Measurements from ENCODE around the gene FAM131B. TPM values are rescaled to one million over a fixed set of nuclear protein-coding genes. Genes with fewer than 3 reads are reported as not detected.

Gene FAM131B
- total and polyA plus RNA-seq, 2 of the 13 experiments (the other 11 are each of a cell fraction or from before 2014, with no cell fraction given) = 0.07 TPM; not detected in 1

GRCh38 chr7:143396182-143396581 is 33.7 kb upstream of the FAM131B start (continued):
- TF ChIP-seq ZBTB33 (CRISPR knock-in tag; IDR thresholded peaks at IDR 0.05) (peak; percentile 63), LBX2 (CRISPR knock-in tag; IDR thresholded peaks at IDR 0.05; ENCODE audit: borderline replicate concordance) (no peak), HIVEP1 (CRISPR knock-in tag; IDR thresholded peaks at IDR 0.05) (no peak), HNF4A (CRISPR knock-in tag; IDR thresholded peaks at IDR 0.05) (peak; percentile 68), ZNF619 (CRISPR knock-in tag; IDR thresholded peaks at IDR 0.05) (0 out of 2 replicates have a peak, but pooled peaks have one; percentile 28), ZSCAN31 (CRISPR knock-in tag; IDR thresholded peaks at IDR 0.05; ENCODE audit: low read depth) (0 out of 2 replicates have a peak, but pooled peaks have one; percentile 21), ZNF768 (CRISPR knock-in tag; IDR thresholded peaks at IDR 0.05) (peak; percentile 82; the same call in 1 of the 2 replicates), ZNF558 (CRISPR knock-in tag; IDR thresholded peaks at IDR 0.05; ENCODE audit: borderline replicate concordance) (0 out of 2 replicates have a peak, but pooled peaks have one; percentile 12)

Data from HepG2 (cell line).